HCT116 (cell line): ENCODE results near the gene TMEM106C.

Experiments used
- JUND ChIP-seq: IDR thresholded peaks from 2 replicates; pipeline ENCODE4 v1.6.1; 2012
- POLR2AphosphoS5 ChIP-seq: IDR thresholded peaks from 2 replicates; pipeline ENCODE4 v1.6.1; 2011; ENCODE audit warnings: mild to moderate bottlenecking, low read depth, low read length, moderate library complexity

DNA sequence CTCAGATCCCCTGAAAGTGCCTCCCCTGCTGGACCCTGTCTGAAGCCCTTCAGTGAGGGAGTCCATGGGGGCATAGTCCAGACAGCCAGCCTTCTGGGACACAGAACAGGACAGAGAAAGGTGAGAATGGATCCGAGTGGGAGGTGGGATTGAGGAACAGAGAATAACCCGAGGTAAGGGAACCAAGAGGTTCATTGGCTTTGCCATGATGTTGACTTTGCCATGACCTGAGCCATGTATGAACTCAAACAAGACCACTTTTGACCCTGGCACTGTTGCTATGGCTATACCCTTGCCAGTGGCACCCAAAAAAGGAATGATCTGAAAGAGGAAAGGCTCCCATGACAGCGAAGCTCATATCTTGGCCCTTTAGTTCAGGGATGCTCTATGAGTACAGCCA lies 36.0 kb upstream of the TMEM106C start:
- TF ChIP-seq POLR2AphosphoS5 (no peak), JUND (no peak)
